Measurements from ENCODE around the gene TOP3B.
"Not testable (repeated sequence)": the region's sequence is repeated elsewhere in the genome, so short reads cannot be mapped to it uniquely, and the experiment has no call there.

TOP3B gene

DNA sequence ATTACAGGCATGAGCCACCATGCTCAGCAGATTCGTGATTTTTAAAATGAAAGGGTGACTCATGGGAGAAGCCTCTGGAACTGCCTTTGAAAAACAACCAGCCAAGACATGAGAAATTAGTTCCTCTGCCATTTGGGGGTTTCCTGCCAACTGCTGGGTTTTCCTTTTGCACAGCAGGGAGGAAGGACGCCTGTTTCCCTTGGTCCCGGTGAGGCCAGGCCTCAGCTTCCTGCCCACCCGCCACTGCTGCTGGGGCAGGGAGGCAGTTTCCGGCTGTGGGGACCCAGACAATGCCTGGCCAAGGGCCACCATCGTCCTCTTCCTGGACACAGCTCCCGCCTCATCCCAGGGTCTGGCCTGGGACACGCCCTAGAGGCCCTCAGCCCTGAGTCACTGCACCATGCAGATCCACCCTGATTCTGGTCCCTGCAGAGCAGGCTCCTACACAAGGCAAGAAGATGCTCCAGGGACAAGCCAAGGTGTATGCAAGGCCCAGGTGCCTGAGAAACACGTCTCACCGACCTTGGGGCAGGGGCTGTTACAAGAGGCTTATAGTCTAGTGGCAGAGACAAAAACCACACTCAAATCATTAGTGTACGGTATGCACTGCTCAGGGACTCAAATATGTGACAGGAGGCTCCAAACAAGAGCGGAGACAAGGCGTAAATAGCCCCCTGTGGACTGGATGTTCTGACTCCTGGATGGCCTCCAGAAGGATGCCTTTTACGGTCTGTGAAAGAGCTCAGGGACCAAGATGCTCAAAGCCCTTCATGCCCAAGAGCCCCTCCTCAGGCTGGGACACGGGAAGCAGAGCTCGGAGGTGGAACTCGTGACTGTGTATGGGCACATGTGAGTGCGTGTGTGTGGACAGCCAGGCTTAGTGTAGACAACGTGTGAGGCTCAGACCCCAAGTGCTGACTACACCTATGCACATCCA, 39.9 kb downstream of the TOP3B start:
- peak; percentile 8 for DNase-seq

DNA sequence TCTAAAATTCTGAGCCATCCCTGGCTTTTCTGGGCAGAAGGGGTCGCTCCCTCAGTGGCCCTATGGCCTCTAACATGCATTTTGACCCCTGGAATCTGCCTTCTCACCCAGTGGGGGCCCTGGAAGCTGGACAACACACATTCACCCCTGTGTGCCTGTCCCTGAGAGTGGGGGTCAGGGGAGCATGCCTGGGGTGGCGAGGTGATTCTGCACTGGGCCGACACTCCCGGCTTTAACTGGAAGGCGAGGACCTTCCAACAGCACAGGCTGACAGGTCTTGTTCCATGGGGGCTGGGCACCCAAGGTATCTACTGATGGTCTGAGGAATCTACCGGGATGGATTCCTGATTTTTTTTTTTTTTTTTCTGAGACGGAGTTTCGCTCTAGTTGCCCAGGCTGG, 40.7 kb downstream of the TOP3B start:
- DNase-seq: no peak

GRCh38 chr22:21940521-21940920, 42.1 kb downstream of the TOP3B start:
- DNase-seq: peak; percentile 7

DNA sequence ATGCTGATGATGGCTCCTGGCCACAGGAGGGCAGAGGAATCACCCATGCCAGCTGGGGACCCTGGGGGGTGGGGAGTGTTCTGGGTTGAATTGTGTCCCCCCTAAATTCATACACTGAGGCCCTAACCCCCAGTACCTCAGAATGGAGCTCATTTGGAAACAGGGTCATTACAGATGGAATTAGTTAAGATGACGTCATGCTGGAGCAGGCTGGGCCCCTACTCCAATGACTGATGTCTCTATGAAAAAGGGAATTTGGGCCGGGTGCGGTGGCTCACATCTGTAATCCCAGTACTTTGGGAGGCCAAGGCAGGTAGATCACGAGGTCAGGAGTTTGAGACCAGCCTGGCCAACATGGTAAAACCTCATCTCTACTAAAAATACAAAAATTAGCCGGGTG, 42.7 kb downstream of the TOP3B start:
- DNase-seq: not testable (repeated sequence)

DNA sequence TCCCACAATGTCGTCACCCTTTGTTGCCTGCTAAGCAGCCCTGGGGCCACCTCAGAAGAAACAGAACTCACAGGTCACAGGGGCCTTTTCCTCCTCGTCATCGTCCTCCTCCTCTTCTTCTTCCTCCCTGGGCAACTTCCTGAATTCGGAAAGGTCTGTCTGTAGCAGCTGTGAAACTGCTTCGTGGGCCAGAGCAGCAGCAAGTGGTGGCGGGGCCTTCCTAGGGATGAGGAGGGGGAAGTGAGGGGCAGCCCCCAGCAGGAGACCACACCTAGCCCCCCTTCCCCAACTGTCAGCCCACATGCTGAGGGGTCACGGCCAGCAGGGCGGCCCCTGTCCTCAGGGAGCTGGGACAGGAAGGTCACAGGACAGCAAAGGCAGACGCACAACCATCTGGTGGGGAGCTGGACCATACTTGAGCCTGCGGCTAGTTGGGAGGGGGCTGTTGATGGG, 43.1 kb downstream of the TOP3B start:
- DNase-seq: no peak

GRCh38 chr22:21938906-21939305, 43.7 kb downstream of the TOP3B start:
- DNase-seq: no peak

DNA sequence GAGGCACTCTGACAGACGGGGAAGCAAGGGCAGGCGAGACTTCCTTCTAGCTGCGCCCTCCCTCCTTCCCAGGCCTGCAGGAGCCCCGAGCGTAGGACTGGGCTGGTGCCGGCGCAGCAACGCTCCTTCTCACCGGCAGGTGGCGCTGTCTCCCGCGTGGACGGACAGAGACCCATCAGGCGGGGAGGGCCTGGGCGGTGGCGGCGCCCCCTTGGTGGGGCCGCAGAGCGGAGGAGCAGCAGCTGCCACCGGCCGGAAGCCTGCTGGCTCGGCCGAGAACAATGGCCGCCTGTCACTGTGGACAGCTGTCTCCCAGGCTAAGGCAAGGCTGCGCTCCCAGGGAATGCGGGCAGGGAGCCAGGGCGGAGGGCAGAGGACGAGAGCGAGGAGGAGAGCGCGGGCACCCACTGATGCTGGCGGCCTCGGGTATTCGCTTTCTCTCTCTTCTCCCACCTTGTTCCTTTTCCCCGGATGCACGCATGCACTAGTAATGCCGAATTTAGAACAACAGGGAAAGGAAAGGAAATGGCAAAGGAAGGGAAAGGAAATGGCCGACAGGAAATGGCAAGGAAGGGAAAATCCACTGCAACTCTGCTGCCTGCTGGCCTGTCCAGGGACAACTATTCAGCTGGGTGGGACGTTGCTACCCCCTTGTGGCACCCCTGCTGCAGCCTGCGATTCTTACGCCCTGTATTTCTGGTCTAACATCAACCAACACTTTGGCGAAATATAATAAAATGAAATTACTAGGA, 44.3 kb downstream of the TOP3B start:
- peak; percentile 88 for DNase-seq

GRCh38 chr22:21937821-21938070, 44.8 kb downstream of the TOP3B start:
- DNase-seq: no peak

GRCh38 chr22:21937041-21937820, 45.4 kb downstream of the TOP3B start:
- DNase-seq: no peak

- peak; percentile 13 for DNase-seq
Measured at GRCh38 chr22:21936151-21936775, 46.3 kb downstream of the TOP3B start.

DNA sequence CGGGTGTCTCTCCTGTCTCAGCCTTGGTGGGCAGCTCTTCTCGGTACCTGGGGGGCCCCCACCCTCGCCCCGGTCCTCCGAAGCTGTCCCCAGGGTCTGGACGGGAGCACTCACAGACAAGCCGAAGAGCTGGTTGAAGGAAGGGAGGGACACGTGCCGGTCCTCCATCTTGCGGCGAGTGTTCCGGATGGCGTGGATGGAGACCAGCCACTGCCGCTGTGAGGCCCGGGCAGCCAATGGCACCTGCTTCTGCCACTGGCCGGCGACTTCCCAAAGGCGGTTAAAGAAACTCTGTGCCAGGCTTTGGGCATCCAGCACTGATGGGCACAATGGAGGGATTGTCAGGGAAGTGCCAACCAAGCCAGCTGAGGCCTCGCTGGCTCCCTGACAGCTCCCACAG, 48.7 kb downstream of the TOP3B start:
- no peak for DNase-seq

DNA sequence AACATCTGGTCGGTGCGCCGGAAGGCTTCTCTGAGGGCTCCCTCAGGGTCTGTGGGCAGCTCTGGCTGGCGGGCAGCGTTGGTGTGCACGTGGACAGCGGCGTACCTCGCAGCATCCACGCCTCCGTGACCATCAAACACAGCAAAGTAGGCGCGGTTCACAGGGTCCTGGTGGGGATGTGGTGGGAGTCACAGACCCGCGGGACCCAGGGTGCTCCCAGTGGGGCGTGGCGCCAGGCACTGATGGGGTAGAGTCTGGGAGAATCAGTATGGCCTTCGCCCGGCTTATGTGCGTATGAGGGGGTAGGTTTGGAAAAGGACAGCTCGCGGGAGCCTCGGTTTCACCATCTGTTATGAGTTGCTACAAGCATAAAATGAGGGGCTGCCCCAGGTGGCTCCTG, 49.2 kb downstream of the TOP3B start:
- DNase-seq: no peak

GRCh38 chr22:21932347-21932746, 50.2 kb downstream of the TOP3B start:
- DNase-seq: no peak

DNA sequence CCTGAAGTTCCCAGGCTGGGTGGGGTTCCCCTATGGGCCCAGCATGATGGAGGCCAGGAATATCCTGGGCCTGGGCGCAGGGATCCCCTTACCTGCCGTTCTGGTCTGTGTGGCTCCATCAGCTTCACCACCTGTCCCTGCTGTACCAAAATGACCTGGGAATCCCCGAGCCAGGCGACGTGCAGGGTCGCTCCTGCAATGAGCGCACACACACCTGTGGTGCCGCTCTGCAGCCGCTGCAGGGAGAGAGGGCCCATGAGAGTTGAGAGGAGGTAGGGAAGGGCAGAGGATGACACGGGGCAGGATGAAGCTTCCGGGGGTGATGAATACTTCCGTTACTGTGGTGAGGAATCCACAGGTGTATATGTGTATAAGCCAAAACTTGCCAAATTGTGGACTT, 51.5 kb downstream of the TOP3B start:
- no peak for DNase-seq

GRCh38 chr22:21929253-21929652, 53.3 kb downstream of the TOP3B start:
- DNase-seq: no peak

DNA sequence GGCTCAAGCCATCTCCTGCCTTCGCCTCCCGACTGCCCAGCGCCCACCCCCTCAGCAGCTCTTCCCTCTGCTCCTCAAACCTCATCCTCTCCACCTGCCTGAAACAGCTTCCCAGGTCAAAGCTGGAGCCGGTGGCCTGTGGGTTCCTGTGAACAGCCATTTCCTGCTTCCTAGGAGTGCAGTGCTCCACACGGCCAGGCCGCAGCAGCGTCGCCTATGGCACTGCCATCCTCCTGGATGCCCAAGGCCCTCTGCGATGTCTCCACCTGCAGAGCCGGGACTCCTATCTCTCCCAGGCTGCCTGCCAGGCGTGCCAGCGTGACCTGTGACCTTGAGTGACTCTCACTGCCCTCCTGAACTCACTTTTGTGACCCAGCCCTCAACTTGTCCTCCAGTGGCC, 54.5 kb downstream of the TOP3B start:
- no peak for DNase-seq

GRCh38 chr22:21927174-21927823, 55.3 kb downstream of the TOP3B start:
- no peak for DNase-seq

- DNase-seq: no peak
Measured at GRCh38 chr22:21926728-21927127, 55.9 kb downstream of the TOP3B start.

DNA sequence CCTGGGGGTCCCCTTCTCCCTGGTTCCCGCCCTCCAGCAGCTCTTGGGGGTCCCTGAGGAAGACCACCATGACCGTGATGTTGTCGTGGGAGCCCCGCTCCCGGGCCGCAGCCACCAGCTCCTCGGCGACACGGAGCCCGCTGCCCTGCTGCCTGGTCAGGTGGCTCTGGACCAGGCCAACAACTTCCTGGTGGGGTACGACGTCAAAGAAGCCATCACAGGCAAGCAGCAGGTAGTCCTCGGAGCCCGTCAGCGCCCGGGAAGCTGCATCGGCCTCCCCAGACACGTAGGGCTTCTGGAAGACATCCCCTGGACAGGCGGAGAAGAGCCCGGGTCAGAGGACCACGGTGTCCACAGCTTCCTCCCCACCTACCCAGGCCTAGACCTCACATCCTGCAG, 59.4 kb downstream of the TOP3B start:
- no peak for DNase-seq

- no peak for DNase-seq
Measured at GRCh38 chr22:21922370-21923162, 60.0 kb downstream of the TOP3B start.

DNA sequence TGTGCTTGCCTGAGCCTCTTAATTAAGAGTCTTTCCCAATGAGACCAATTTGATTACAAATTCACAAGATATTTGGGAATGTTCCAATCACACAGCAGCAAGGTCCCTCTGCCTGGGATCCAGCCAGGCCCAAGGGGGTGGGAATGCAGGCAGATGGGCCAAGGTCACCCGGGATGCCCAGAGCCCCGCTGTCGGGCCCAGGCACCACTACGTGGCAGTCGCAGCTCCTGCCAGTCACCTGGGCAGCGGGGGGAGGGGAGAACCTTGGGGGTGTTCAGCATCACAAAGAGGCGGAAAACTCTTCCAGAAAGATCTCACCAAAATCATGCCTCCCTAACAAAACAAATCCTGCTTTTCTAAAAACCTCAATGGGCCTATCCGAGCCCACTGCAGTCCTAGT, 60.9 kb downstream of the TOP3B start:
- no peak for DNase-seq

Measured in hematopoietic multipotent progenitor cell treated with erythropoietin and hydrocortisone succinate and interleukin-3 and kit ligand, for 8 days (in vitro differentiated cells).